GM19193 (cell line): Measurements from ENCODE around the gene SCRN1.

Experiments
- POLR2A ChIP-seq: IDR thresholded peaks from 4 replicates; pipeline ENCODE4 v1.6.1; 2011; ENCODE audit not compliant: insufficient read depth, insufficient read length; ENCODE audit errors: extremely low read depth

The SCRN1 gene

GRCh38 chr7:30020535-30020934, 30.9 kb upstream of the SCRN1 start:
- no peak for TF ChIP-seq POLR2A

DNA sequence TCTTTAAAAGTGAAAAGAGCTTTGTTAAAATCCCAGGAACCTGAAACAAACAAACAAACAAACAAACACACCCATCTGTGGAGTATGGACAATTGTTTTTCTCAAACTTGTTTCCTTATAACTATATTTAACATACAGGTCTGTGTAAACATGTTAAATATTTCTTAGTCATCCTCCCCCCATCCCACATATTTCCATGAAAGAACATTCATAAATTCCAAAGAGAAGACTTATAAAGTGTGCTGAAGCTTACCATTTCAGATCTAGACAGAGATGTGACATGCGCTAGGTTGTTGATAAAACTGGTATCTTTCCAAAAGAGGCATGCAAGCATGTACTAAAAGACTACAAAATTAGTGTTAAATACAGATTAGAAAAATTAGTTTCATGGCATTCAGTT, 30.4 kb upstream of the SCRN1 start:
- TF ChIP-seq POLR2A = no peak

- TF ChIP-seq POLR2A = no peak
Measured at GRCh38 chr7:30019387-30019786, 29.8 kb upstream of the SCRN1 start.

DNA sequence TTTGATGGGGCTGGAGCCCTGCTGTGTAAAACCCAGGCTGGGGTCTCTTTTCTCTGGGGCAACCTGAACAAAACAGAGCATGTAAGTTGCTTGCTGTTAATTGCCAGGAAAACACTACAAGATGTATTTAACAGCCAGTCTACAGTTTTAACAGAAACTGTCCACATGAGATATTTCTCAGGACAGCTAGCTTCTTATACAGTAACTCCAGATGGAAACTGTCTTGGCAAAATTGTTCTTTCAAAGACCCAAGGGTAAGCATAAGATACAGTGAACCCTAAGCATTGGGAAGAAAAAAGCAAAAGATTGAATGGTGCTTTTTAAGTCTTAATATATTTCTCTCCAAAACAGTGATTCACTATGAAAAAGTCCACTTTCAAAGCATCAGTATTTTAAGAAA, 28.9 kb upstream of the SCRN1 start:
- TF ChIP-seq POLR2A = no peak

GRCh38 chr7:30012757-30013156, 23.2 kb upstream of the SCRN1 start:
- TF ChIP-seq POLR2A = no peak

- TF ChIP-seq POLR2A = no peak
Measured at GRCh38 chr7:30010021-30010420, 20.4 kb upstream of the SCRN1 start.

- no peak for TF ChIP-seq POLR2A
Measured at GRCh38 chr7:30005464-30005863, 15.9 kb upstream of the SCRN1 start.

GRCh38 chr7:30003098-30003497, 13.5 kb upstream of the SCRN1 start:
- no peak for TF ChIP-seq POLR2A

DNA sequence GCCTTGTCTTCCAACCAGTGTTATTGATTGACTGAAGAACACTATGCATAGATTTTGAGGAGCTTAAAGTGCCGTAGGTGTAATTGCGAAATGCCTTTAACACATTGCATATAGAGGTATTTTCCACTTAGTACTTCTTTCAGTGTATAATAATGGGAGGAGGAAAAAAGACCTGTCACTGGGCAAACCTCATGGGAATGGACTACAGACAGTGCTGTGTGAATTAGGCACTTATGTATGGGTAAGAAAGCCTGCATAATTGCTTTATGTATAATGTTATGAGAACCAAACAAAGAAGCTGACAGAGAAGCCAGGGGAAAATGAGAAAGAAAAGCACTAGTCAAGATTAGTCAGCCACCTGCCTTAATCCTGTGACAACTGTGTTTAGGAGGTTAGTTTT, 12.4 kb upstream of the SCRN1 start:
- no peak for TF ChIP-seq POLR2A

GRCh38 chr7:29998489-29998888, 8.9 kb upstream of the SCRN1 start:
- no peak for TF ChIP-seq POLR2A

DNA sequence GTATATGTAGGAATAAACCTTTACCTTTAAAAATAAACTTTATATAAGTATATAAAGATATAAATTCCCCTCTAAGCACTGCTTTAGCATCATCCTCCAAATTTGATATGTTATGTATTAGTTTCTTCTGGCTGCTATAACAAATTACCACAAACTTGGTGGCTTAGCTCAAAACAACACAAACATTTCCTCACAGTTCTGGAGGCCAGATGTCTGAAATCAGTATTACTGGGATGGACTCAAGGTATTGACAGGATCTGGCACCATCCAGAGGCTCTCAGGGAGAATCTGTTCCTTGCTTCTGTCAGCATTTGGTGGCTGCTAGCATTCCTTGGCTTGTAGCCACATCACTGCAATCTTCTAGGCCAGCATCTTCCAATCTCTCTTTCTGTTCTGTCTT, 6.7 kb upstream of the SCRN1 start:
- TF ChIP-seq POLR2A = no peak

DNA sequence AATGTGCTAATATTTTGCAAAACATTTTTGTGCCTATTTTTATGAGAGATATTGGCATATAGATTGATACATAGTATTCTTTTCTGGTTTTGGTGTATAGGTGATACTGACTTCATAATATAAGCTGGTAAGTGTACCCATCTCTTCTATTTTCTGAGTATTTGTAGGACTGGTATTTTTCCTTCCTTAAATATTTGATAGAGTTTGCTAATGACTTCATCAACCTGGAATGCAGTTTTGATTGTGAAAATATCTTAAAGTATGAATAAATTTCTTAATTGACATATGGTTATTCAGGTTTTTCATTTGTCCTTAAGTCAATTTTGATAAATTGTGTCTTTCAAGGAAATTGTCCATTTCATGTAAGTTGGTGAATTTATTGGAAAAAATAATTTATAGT, 6.1 kb upstream of the SCRN1 start:
- no peak for TF ChIP-seq POLR2A

DNA sequence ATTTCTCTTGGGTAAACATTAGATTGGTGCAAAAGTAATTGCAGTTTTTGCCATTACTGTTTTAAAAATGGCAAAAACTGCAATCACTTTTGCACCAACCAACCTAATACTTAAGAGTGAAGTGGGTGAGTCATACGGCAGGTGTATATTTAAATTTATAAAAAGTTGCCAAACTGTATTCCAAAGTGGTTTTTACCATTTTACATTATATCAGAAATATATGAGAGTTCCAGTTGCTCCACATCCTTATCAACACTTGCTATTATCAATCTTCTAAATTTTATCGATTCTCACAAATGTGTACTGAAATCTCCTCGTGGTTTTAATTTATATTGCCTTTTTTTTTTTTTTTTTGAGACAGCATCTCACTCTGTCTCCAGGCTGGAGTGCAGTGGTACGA, 3.5 kb upstream of the SCRN1 start:
- TF ChIP-seq POLR2A = no peak

DNA sequence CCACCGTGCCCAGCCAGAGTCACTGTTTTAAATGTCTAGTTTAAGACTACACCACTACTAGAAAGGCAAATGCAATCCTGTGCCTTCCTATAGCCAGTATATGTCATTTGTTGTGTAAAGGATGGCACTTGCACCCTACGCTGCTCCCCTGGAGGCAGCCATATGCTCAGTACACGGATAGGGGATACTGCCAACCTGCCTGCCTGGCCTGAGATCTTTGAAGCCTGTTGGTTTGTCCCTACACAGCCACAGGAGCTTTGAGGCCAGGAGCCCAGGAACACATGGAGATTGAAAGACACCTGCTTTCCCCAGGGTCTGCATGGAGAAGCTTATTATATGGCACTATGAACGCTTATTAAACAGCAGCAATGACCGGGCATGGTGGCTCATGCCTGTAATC, 2.3 kb upstream of the SCRN1 start:
- no peak for TF ChIP-seq POLR2A

DNA sequence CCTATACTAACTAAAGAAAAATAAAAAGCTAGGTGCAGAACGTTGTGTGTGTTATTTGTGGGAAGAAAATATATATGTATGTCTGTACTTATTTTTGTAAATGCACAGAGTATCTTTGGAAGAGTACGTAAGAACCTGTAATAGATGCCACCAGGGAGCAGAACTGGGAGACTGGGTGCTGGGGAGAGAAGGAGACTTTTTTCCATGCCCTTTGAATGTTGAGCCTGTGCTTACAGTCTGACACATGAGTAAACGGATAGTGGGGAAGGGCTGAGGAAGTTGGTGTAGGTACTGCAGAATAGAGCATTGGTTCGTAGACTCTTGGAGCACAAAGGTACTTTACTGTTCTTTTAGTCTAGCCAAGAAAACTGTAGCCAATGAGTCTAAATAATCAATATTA, 1.3 kb upstream of the SCRN1 start:
- no peak for TF ChIP-seq POLR2A

- peak; percentile 50 for TF ChIP-seq POLR2A
Measured at GRCh38 chr7:29988424-29989256, 961 bp downstream of the SCRN1 start.
